Astrocyte (in vitro differentiated cells and primary cell): ENCODE results near the gene STK32A.

ENCODE experiments used
- CTCF ChIP-seq: IDR thresholded peaks from 2 replicates; pipeline ENCODE4 v1.5.1; 2011; ENCODE audit warnings: low read depth, mild to moderate bottlenecking, inconsistent platforms, low read length, moderate library complexity; ENCODE audit not compliant: insufficient read depth
- EZH2 ChIP-seq: IDR thresholded peaks from 2 replicates; pipeline ENCODE4 v1.6.1; 2012; ENCODE audit warnings: mild to moderate bottlenecking, low read length, inconsistent platforms; ENCODE audit not compliant: insufficient read depth

DNA sequence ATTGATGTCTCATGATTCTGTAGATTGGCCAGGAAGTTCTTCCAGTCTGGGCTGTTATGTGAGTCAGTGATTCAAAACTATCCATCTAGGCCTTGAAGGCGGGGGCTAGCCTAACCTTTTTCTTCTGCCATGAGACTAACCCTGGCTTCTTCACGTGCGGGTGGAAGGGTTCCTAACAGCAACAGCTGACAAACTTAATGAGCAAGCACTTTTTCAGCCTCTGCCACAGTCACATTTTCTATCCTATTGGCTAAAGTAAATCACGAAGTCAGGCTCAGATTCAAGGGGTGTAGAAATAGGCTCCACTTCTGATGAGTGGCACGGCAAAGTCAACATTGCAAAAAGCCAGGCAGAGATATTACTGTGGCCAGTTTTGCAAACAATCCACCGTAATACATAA, 68.4 kb downstream of the STK32A start:
- TF ChIP-seq CTCF (no peak), EZH2 (no peak)
